Neural cell (in vitro differentiated cells): ENCODE results near the gene SPINK7. TPM values are rescaled to one million over a fixed set of nuclear protein-coding genes. Genes with fewer than 3 reads are reported as not detected.
"Not testable (repeated sequence)": the region's sequence is repeated elsewhere in the genome, so short reads cannot be mapped to it uniquely, and the experiment has no call there.

Experiments used
- H2AFZ ChIP-seq: fragments of 200-600, 300-800 bp; sonication (generic), shearing (Covaris generic); 2 replicates; pipeline ENCODE4 v1.6.0; 2014; ENCODE audit warnings: low read depth, mild to moderate bottlenecking, antibody characterized with exemption, low read length, moderate library complexity
- H3F3A ChIP-seq: fragments of 200-600 bp; shearing (Covaris generic); 2 replicates; pipeline ENCODE4 v1.6.1; 2016; ENCODE audit warnings: mild to moderate bottlenecking, moderate library complexity, mixed read lengths, antibody characterized with exemption, low read length; ENCODE audit not compliant: insufficient read depth, poor library complexity, severe bottlenecking
- H3K27ac ChIP-seq: fragments of 200-600, 300-800 bp; sonication (generic), shearing (Covaris generic); 2 replicates; pipeline ENCODE4 v1.5.1; 2014; ENCODE audit warnings: mild to moderate bottlenecking, low read length, moderate library complexity
- H3K27me3 ChIP-seq: fragments of 300-800, 200-600 bp; sonication (generic), shearing (Covaris generic); 2 replicates; pipeline ENCODE4 v1.6.0; 2014; ENCODE audit warnings: mild to moderate bottlenecking, low read depth, low read length, moderate library complexity; ENCODE audit not compliant: insufficient read depth
- H3K36me3 ChIP-seq: fragments of 300-800, 200-600 bp; sonication (generic), shearing (Covaris generic); 2 replicates; pipeline ENCODE4 v1.5.1; 2014; ENCODE audit warnings: mild to moderate bottlenecking, antibody characterized with exemption, low read length, moderate library complexity; ENCODE audit not compliant: insufficient read depth
- H3K4me2 ChIP-seq: fragments of 300-800, 200-600 bp; sonication (generic), shearing (Covaris generic); 2 replicates; pipeline ENCODE4 v1.6.0; 2014; ENCODE audit warnings: mild to moderate bottlenecking, low read length
- H3K4me3 ChIP-seq: fragments of 300-800, 200-600 bp; sonication (generic), shearing (Covaris generic); 2 replicates; pipeline ENCODE4 v1.5.1; 2014; ENCODE audit warnings: mild to moderate bottlenecking, low read length, moderate library complexity
- H3K79me2 ChIP-seq: fragments of 200-600 bp; shearing (Covaris generic); replicated peaks from 2 replicates; pipeline ENCODE4 v1.6.0; 2014; ENCODE audit warnings: mild to moderate bottlenecking, low read length, moderate library complexity; ENCODE audit not compliant: insufficient read depth
- H3K9ac ChIP-seq: fragments of 300-800, 200-600 bp; sonication (generic), shearing (Covaris generic); 2 replicates; pipeline ENCODE4 v1.6.1; 2016; ENCODE audit warnings: mild to moderate bottlenecking, low read length, mixed read lengths
- H3K9me2 ChIP-seq: fragments of 200-600 bp; shearing (Covaris generic); 2 replicates; pipeline ENCODE4 v1.6.1; 2016; ENCODE audit warnings: mild to moderate bottlenecking, low read length, mixed read lengths; ENCODE audit not compliant: insufficient read depth
- H3K9me3 ChIP-seq: fragments of 200-600, 300-800 bp; sonication (generic), shearing (Covaris generic); 2 replicates; pipeline ENCODE4 v1.6.1; 2016; ENCODE audit warnings: mild to moderate bottlenecking, mixed run types, low read length, moderate library complexity, mixed read lengths
- H4K20me1 ChIP-seq: fragments of 200-600 bp; shearing (Covaris generic); 2 replicates; pipeline ENCODE4 v1.6.1; 2016; ENCODE audit warnings: mild to moderate bottlenecking, mixed run types; ENCODE audit not compliant: insufficient read depth
- EP300 ChIP-seq: fragments of 450-650 bp; conservative IDR thresholded peaks from 2 replicates; pipeline ENCODE4 v1.6.1; 2014; ENCODE audit warnings: antibody characterized with exemption, mild to moderate bottlenecking, moderate library complexity; ENCODE audit not compliant: poor library complexity, severe bottlenecking
- EZH2 ChIP-seq: fragments of 200-600, 300-800 bp; shearing (Covaris generic), sonication (generic); IDR thresholded peaks from 2 replicates; pipeline ENCODE4 v1.6.1; 2014; ENCODE audit warnings: antibody characterized with exemption, low read length, borderline replicate concordance, mild to moderate bottlenecking; ENCODE audit not compliant: insufficient read depth, poor library complexity, severe bottlenecking
- MXI1 ChIP-seq: fragments of 450-650 bp; conservative IDR thresholded peaks from 2 replicates; pipeline ENCODE4 v1.6.1; 2014; ENCODE audit warnings: antibody characterized with exemption, mild to moderate bottlenecking; ENCODE audit not compliant: poor library complexity, severe bottlenecking
- POLR2AphosphoS5 ChIP-seq: IDR thresholded peaks from 2 replicates; pipeline ENCODE4 v1.6.1; 2012
- RAD21 ChIP-seq: fragments of 450-650 bp; conservative IDR thresholded peaks from 2 replicates; pipeline ENCODE4 v1.6.1; 2014; ENCODE audit warnings: antibody characterized with exemption, mild to moderate bottlenecking, moderate library complexity
- SMC3 ChIP-seq: fragments of 450-650 bp; conservative IDR thresholded peaks from 2 replicates; pipeline ENCODE4 v1.6.1; 2014; ENCODE audit warnings: antibody characterized with exemption, mild to moderate bottlenecking, moderate library complexity; ENCODE audit not compliant: poor library complexity
- TAF1 ChIP-seq: IDR thresholded peaks from 2 replicates; pipeline ENCODE4 v1.6.1; 2012; ENCODE audit warnings: low read depth
- polyA plus RNA-seq: library from polyadenylated mRNA; depleted of rRNA; stranded (reverse); fragments of >200 nt; gene quantifications from 2 replicates; pipeline ENCODE4 v1.2.3, GENCODE V29; 2014
- TF ChIP-seq, protein P1 (sequence below): IDR thresholded peaks from 2 replicates; pipeline ENCODE4 v1.6.1; 2012; ENCODE audit warnings: borderline replicate concordance
- TF ChIP-seq, protein P2 (sequence below): fragments of 450-650 bp; IDR thresholded peaks from 2 replicates; pipeline ENCODE4 v1.5.1; 2014; ENCODE audit warnings: antibody characterized with exemption, mild to moderate bottlenecking, moderate library complexity; ENCODE audit not compliant: poor library complexity, severe bottlenecking

SPINK7 gene
- polyA plus RNA-seq, 1 donor from 2014 or later: not detected

GRCh38 chr5:148314731-148315130, 2.5 kb downstream of the SPINK7 start:
- H3F3A ChIP-seq: no peaks in the 10 kb centered on the region
- no peak for TF ChIP-seq POLR2AphosphoS5
- TF ChIP-seq MXI1: no peak
- TF ChIP-seq EP300: no peak
- no peak for TF ChIP-seq TAF1
- no peak for TF ChIP-seq SMC3
- TF ChIP-seq, protein P1, sequence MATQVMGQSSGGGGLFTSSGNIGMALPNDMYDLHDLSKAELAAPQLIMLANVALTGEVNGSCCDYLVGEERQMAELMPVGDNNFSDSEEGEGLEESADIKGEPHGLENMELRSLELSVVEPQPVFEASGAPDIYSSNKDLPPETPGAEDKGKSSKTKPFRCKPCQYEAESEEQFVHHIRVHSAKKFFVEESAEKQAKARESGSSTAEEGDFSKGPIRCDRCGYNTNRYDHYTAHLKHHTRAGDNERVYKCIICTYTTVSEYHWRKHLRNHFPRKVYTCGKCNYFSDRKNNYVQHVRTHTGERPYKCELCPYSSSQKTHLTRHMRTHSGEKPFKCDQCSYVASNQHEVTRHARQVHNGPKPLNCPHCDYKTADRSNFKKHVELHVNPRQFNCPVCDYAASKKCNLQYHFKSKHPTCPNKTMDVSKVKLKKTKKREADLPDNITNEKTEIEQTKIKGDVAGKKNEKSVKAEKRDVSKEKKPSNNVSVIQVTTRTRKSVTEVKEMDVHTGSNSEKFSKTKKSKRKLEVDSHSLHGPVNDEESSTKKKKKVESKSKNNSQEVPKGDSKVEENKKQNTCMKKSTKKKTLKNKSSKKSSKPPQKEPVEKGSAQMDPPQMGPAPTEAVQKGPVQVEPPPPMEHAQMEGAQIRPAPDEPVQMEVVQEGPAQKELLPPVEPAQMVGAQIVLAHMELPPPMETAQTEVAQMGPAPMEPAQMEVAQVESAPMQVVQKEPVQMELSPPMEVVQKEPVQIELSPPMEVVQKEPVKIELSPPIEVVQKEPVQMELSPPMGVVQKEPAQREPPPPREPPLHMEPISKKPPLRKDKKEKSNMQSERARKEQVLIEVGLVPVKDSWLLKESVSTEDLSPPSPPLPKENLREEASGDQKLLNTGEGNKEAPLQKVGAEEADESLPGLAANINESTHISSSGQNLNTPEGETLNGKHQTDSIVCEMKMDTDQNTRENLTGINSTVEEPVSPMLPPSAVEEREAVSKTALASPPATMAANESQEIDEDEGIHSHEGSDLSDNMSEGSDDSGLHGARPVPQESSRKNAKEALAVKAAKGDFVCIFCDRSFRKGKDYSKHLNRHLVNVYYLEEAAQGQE: no peak
- TF ChIP-seq EZH2: no peak
- no peak for TF ChIP-seq RAD21
- TF ChIP-seq, protein P2, sequence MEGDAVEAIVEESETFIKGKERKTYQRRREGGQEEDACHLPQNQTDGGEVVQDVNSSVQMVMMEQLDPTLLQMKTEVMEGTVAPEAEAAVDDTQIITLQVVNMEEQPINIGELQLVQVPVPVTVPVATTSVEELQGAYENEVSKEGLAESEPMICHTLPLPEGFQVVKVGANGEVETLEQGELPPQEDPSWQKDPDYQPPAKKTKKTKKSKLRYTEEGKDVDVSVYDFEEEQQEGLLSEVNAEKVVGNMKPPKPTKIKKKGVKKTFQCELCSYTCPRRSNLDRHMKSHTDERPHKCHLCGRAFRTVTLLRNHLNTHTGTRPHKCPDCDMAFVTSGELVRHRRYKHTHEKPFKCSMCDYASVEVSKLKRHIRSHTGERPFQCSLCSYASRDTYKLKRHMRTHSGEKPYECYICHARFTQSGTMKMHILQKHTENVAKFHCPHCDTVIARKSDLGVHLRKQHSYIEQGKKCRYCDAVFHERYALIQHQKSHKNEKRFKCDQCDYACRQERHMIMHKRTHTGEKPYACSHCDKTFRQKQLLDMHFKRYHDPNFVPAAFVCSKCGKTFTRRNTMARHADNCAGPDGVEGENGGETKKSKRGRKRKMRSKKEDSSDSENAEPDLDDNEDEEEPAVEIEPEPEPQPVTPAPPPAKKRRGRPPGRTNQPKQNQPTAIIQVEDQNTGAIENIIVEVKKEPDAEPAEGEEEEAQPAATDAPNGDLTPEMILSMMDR: no peak
- H3K9me2 ChIP-seq: no peaks in the 10 kb centered on the region
- H3K79me2 ChIP-seq: no peaks in the 10 kb centered on the region
- H3K9me3 ChIP-seq: no peaks in the 10 kb centered on the region
- H3K36me3 ChIP-seq: no peaks in the 10 kb centered on the region
- no peak overlapping the region for H3K27ac ChIP-seq
- no peaks in the 10 kb centered on the region for H3K27me3 ChIP-seq
- no peak overlapping the region for H3K4me2 ChIP-seq
- H2AFZ ChIP-seq: no peak overlapping the region
- H3K4me3 ChIP-seq: no peak overlapping the region
- no peaks in the 10 kb centered on the region for H4K20me1 ChIP-seq
- no peak overlapping the region for H3K9ac ChIP-seq

GRCh38 chr5:148320011-148320963, 8.1 kb downstream of the SPINK7 start:
- H3K36me3 ChIP-seq, H3K9me2 ChIP-seq, H3K9me3 ChIP-seq, H3K27me3 ChIP-seq, H3K27ac ChIP-seq, H3K79me2 ChIP-seq, H4K20me1 ChIP-seq, H3F3A ChIP-seq, H3K4me3 ChIP-seq, H3K9ac ChIP-seq, H2AFZ ChIP-seq, H3K4me2 ChIP-seq: not testable (repeated sequence)
